Heart right ventricle (tissue), 16 donors: Measurements from ENCODE around the gene FMN2. TPM values are rescaled to one million over a fixed set of nuclear protein-coding genes. Genes with fewer than 3 reads are reported as not detected.

Experiments used
- ATAC-seq, 8 donors: fragments of 200-7000 bp; cut with Tn5 transposase; one replicate each; pipeline ENCODE4 v1.9.1; 2020; ENCODE audit warnings: mild to moderate bottlenecking in 8 of 8, moderate library complexity in 8 of 8, moderate number of reproducible peaks in 1 of 8
- DNase-seq, 2 donors: peaks; one replicate each; pipeline ENCODE4 v3.0.0-alpha.2; 2020
- H3K27ac ChIP-seq, 10 donors: fragments of 200-600 bp; sonication (generic) in 2 of 10; one replicate each; pipeline versions ENCODE4 v1.5.0 to v1.8.0; 2020 to 2022; ENCODE audit warnings: mild to moderate bottlenecking in 3 of 10
- H3K27me3 ChIP-seq, 7 donors: fragments of 200-600 bp; one replicate each; pipeline ENCODE4 v1.8.0; 2021 to 2022; ENCODE audit warnings: mild to moderate bottlenecking in 2 of 7
- H3K36me3 ChIP-seq, 9 donors: fragments of 200-600 bp; sonication (generic) in 1 of 9; one replicate each; pipeline versions ENCODE4 v1.5.0 to v1.8.0; 2020 to 2022; ENCODE audit warnings: mild to moderate bottlenecking in 2 of 9
- H3K4me1 ChIP-seq, 9 donors: fragments of 200-600 bp; sonication (generic) in 1 of 9; one replicate each; pipeline versions ENCODE4 v1.5.0 to v1.8.0; 2020 to 2022; ENCODE audit warnings: mild to moderate bottlenecking in 4 of 9
- H3K4me3 ChIP-seq, 10 donors: fragments of 200-600 bp; sonication (generic) in 2 of 10; one replicate each; pipeline versions ENCODE4 v1.5.0 to v1.8.0; 2020 to 2022; ENCODE audit warnings: mild to moderate bottlenecking in 7 of 10, moderate library complexity in 2 of 10
- H3K9me3 ChIP-seq, 11 donors: fragments of 200-600 bp in 10 of 11; sonication (generic) in 2 of 11; one replicate each; pipeline versions ENCODE4 v1.5.0 to v1.8.0; 2013 to 2022; ENCODE audit warnings: mild to moderate bottlenecking in 2 of 11, control low read depth in 1 of 11, moderate library complexity in 1 of 11
- WGBS, 2 donors: extraction: QIAGEN DNeasy Blood & Tissue Kit; methylation state at CpG; one replicate each; pipeline ENCODE4 v1.1.7; 2013; ENCODE audit warnings: inconsistent platforms in 1 of 2; 5-methylcytosine and 5-hydroxymethylcytosine counted together
- intact Hi-C, 10 donors: fragments of 100-400 bp; cut with DNase I; formaldehyde crosslinking; loops; one replicate each; pipeline versions ENCODE4 v1.11.1 to v1.14.2; 2022
- polyA plus RNA-seq, 2 donors: library from polyadenylated mRNA; stranded (reverse); fragments of 200-250 nt; gene quantifications; one replicate each; pipeline ENCODE4 v1.2.3, GENCODE V29; 2013
- total RNA-seq, 10 donors: library from RNA; stranded (reverse); fragmentation: NEBNext Ultra II Directional in 3 of 10; extraction: Animal tissue kit (Norgen Biotek cat#: 25700) in 3 of 10; gene quantifications; one replicate each; pipeline versions ENCODE4 v1.2.1 to v1.2.4, GENCODE V29; 2021 to 2023
- TF ChIP-seq, protein P1 (sequence below), 9 donors: fragments of 200-600 bp; sonication (generic) in 2 of 9; IDR thresholded peaks; one replicate each; pipeline versions ENCODE4 v1.5.0 to v1.8.0; 2021 to 2022; ENCODE audit warnings: antibody characterized with exemption in 9 of 9, mild to moderate bottlenecking in 5 of 9, moderate library complexity in 1 of 9
- donor health status: Arrhythmogenic right ventricular cardiomyopathy.
- donor health status: ischemic (EF 13 %, LVEDD 7.1; RV severe dilation, severe dysfunction).
- donor health status: healthy with polysubstance abuse.
- donor health status: DM: no; HTN: yes; CAD: no.
- donor health status: DM: no; HTN: no; CAD: no.
- donor health status: ischemic (EF 25% LVEDD 6.9; RV normal size, moderate dysfunction).
- donor health status: ischemic (EF 25% LVEDD 5.7; RV mildly dilated, moderate dysfunction).
- donor health status: healthy.
- donor health status: DM: yes; HTN: yes; CAD: no.
- donor health status: Ischemic cardiomyopathy.
- donor health status: ischemic (EF 35%, LVEDD 5.7; RV mildly dilated, moderate dysfunction).
- donor health status: nonischemic (EF 11% LVEDD 7.7; RV severe dilation, severe dysfunction).
- donor health status: DM: yes; HTN: yes; CAD: no.
- donor health status: PGD.
- donor health status: ischemic (EF 29% LVEDD 5.4; RV normal size, mild dysfunction).
- donor health status: nonischemic (EF 23%, LVEDD 6.1; RV moderate dilation, normal function).

FMN2 gene
- total and polyA plus RNA-seq, 12 donors: 0.03 to 0.70 (median 0.12) TPM; not detected in 9

DNA sequence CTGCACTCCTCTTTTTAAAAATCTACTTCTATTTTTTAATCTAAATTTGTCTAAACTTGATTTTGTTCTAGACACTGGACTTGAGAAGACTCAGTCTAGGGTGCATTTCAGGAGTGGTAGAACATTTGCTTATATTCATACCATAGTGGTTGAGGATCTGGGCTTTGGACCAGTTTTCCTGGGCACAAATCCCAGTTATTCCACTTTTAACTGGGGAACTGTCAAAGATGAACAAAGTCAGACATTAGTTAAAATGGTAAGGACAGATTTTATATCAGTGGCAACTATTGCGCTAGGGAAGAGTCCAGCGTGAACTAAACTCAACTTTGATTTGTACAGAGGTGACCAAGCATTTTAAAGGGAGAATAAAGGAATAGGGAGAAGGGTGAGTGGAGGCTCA lies 102.4 kb downstream of the FMN2 start:
- no peak for DNase-seq

DNA sequence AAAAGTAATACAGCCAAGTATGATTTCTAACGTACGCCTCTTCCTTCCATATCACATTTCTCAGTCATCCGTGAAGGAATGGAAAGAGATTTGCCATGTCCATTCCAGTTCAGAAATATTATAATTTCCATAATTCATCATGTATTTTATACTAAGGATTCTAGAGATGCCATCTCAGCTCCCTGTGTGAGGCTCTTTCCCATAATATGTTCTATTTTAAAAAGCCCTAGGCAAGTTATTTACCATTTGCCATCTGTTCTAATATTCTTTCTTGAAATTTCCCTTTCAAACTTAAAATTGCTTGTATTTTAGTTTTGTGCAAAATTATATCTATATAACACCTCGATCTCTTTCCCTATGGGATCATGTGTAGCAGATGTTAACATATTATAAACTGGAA lies 106.7 kb downstream of the FMN2 start:
- intact Hi-C loops: loop anchor here in 2 of 10 donors (10.0 kb wide), 1 partner anchor 496 kb away; no protein-coding TSS in a partner anchor
- peaks cover 0 to 2% (median 0%) of the 10 kb centered on the region in 7 donors for H3K27me3 ChIP-seq

More for the DNA sequence above, 102.4 kb downstream of the FMN2 start:
- Histone ChIP-seq H3K9me3 (no peaks in the 10 kb centered on the region), H3K27ac (no peak overlapping the region), H3K4me1 (no peaks in the 10 kb centered on the region), H3K4me3 (no peak overlapping the region), H3K36me3 (no peaks in the 10 kb centered on the region), H3K27me3 (peaks cover 0 to 23% (median 3%) of the 10 kb centered on the region in 7 donors)
- intact Hi-C loops: loop anchor here in 5 of 10 donors (5.0 to 10.0 kb wide), 3 partner anchors 413 to 501 kb away; no protein-coding TSS in a partner anchor
- ATAC-seq: no peak
- WGBS, 2 donors: 37 to 54% methylated on average over 2 of the region's 2 CpGs
- TF ChIP-seq, protein P1, sequence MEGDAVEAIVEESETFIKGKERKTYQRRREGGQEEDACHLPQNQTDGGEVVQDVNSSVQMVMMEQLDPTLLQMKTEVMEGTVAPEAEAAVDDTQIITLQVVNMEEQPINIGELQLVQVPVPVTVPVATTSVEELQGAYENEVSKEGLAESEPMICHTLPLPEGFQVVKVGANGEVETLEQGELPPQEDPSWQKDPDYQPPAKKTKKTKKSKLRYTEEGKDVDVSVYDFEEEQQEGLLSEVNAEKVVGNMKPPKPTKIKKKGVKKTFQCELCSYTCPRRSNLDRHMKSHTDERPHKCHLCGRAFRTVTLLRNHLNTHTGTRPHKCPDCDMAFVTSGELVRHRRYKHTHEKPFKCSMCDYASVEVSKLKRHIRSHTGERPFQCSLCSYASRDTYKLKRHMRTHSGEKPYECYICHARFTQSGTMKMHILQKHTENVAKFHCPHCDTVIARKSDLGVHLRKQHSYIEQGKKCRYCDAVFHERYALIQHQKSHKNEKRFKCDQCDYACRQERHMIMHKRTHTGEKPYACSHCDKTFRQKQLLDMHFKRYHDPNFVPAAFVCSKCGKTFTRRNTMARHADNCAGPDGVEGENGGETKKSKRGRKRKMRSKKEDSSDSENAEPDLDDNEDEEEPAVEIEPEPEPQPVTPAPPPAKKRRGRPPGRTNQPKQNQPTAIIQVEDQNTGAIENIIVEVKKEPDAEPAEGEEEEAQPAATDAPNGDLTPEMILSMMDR (IDR thresholded peaks at IDR 0.05): no peak

DNA sequence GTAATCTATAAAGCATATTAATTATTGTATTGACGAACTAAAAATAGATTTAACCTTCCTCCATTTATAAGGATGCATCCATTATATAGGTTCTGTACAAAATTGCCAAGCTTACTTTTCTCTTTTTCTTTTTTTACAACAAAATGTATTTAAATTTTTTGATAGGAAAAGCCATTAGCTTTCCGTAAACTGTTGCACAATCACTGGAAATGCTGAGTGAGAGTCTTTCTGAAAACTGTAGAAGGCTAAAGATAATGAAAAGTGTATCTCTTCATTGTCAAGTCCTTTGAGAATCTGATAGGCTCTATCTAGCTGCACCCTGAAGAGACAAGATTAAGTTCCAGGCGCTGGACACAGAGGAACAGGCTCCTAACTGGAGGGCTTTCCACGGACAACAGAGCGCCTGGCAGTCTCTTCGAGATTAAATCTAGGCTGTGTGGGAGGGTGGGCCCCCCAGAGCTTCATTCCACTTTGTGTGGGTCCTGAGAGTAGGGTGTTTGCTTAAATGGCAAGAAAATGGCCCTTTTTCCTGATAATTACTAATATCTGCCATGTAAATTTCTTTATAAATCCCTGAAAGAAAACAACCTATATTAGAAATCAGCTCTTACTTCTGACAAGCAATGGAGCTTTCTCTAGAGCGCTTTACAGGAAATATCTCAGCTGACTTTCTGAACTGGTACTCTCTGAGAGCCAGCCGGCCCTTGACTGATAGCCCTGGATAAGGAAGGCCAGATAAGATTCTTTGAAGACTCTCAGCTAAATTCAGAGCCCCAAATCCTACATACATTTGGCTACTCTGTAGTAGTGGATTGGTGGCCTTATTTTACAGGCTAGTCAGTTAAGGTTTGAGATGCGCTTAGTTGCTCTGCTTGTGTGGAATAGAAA lies 108.3 kb downstream of the FMN2 start:
- no peak overlapping the region for H3K27ac ChIP-seq
- intact Hi-C loops: loop anchor here in 2 of 10 donors (10.0 kb wide), 1 partner anchor 495 kb away; no protein-coding TSS in a partner anchor
- H3K4me1 ChIP-seq: no peaks in the 10 kb centered on the region
- no peak for ATAC-seq
- H3K4me3 ChIP-seq: no peak overlapping the region
- WGBS, 2 donors: 23 to 29% methylated on average over 9 of the region's 9 CpGs
- H3K36me3 ChIP-seq: no peaks in the 10 kb centered on the region
- peaks cover 0 to 21% (median 6%) of the 10 kb centered on the region in 11 donors for H3K9me3 ChIP-seq
- TF ChIP-seq, protein P1 (IDR thresholded peaks at IDR 0.05): no peak
- H3K27me3 ChIP-seq: no peaks in the 10 kb centered on the region
- DNase-seq: no peak

More for the DNA sequence above, 106.7 kb downstream of the FMN2 start:
- DNase-seq (no peak), ATAC-seq (no peak)
- WGBS, 2 donors: 87 to 90% methylated on average over 4 of the region's 4 CpGs
- Histone ChIP-seq H3K27ac (no peak overlapping the region), H3K36me3 (no peaks in the 10 kb centered on the region), H3K9me3 (peaks cover 0 to 21% (median 6%) of the 10 kb centered on the region in 11 donors), H3K4me3 (no peak overlapping the region), H3K4me1 (no peaks in the 10 kb centered on the region)
- TF ChIP-seq, protein P1 (IDR thresholded peaks at IDR 0.05): no peak

DNA sequence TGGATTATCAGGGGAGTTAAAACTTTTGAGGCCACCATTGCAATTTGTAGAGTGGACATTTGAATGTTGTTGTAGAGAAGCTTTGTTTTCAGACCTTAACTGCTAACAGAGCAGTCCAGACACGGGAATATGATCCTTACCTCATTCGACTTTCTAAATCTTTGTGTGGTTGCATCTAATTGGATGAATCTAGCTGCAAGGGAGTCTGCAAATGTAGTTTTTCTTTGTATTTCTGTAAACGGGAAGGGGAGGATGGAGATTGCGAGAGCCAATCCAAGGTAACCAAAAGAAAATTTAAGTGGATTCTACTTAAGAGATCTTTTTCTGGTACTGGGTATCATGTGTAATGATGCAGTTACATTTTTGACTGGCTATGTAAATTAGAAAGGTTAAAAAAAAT lies 110.2 kb downstream of the FMN2 start:
- H3K27ac ChIP-seq: no peak overlapping the region
- 82 to 85% methylated on average over 4 of the region's 4 CpGs for WGBS, 2 donors
- no peaks in the 10 kb centered on the region for H3K36me3 ChIP-seq
- DNase-seq (no peak), ATAC-seq (no peak)
- H3K4me3 ChIP-seq: no peak overlapping the region
- H3K9me3 ChIP-seq: peaks cover 0 to 21% (median 6%) of the 10 kb centered on the region in 11 donors
- no peaks in the 10 kb centered on the region for H3K4me1 ChIP-seq
- intact Hi-C loops: no loop called here
- H3K27me3 ChIP-seq: no peaks in the 10 kb centered on the region
- TF ChIP-seq, protein P1 (IDR thresholded peaks at IDR 0.05): no peak
